ENCODE results near the gene MAN1A1.
"Not testable (repeated sequence)": the region's sequence is repeated elsewhere in the genome, so short reads cannot be mapped to it uniquely, and the experiment has no call there.

The MAN1A1 gene

DNA sequence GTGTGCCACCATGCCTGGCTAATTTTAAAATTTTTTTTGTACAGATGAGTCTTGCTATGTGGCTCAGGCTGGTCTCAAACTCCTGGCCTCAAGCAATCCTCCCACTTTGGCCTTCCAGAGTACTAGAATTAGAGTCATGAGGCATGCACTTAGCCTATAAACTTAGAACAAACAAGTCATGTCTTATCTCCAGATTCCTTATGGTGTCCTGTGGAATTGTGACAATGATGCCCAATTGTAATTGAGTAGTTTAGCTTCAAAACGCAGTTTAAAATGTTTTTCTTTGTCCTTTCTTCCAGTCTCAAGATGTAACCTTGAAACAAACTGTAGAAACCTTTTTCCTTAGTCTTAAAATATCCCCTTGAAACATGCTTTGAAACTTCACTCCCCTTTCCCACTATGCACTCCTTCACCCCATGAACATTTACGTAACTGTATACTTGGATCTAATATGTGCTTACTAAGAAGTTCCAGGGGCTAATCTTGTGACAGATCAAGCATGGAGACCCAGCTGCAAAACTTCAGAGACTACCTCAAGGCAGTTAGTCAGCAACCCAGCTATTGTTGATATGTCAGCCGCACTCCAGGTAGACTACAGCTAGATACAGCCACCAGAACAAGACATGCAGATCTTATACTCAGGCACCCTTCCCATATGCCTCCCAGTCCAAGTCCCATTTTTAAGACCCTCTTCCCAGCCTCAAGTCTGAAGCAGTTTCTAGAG is 46.2 kb downstream of the MAN1A1 start:
- DNase-seq (ENCODE audit: low read depth) = no peak

DNA sequence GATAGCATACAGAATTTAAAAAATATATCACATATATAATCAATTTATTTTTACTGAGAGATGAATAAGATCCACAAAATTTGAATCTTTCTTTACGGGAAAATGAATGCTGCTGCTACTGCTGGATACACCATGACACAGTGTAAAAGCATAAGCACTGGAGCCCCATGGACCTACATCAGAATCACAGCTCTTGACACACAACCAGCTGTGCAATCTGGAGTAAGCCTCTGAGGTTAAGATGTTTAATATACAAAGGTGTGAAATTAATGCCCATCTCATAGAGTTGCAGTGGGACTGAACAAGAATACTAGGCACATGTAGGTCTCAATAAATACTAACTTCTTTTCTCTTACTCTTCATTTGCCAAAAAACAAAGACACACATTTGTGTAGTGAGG is 48.1 kb downstream of the MAN1A1 start:
- DNase-seq (ENCODE audit: low read depth) = no peak

DNA sequence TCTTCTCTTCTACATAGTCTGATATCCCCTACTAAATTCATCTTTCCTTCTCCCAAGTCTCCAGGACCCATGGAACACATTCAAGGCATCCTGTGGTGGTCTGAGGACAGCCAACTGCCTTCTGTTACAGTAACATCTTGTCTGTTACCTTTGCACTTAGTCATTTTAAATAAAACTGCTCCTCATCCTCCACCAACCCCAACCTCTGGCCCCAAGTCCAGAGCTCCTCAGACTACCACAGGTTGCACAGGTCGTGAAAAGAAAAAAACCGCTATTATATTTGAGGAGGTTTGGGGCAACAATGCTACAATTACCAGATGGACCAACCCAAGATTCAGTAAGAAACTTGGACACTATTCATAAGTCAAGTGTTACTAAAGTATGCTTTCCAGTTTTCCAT is 49.9 kb downstream of the MAN1A1 start:
- no peak for DNase-seq (ENCODE audit: low read depth)

DNA sequence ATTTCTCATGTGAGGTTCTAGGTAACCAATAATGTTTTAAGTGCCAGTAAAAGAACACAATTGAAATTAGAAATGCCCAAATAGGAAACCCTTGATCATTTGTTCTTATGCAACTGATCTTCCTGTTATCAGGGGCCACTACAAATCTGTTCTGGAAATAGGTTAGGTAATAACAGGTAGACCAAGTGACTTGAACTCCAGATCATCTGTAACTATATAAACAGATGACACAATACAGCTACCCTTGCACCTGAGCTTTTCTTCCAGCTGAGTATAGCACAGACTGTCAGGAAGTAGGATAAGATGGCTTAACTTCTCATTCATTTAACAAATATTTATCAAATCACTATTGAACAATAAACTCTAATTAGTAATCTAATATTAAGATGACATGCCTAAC is 52.5 kb downstream of the MAN1A1 start:
- DNase-seq (ENCODE audit: low read depth) = no peak

DNA sequence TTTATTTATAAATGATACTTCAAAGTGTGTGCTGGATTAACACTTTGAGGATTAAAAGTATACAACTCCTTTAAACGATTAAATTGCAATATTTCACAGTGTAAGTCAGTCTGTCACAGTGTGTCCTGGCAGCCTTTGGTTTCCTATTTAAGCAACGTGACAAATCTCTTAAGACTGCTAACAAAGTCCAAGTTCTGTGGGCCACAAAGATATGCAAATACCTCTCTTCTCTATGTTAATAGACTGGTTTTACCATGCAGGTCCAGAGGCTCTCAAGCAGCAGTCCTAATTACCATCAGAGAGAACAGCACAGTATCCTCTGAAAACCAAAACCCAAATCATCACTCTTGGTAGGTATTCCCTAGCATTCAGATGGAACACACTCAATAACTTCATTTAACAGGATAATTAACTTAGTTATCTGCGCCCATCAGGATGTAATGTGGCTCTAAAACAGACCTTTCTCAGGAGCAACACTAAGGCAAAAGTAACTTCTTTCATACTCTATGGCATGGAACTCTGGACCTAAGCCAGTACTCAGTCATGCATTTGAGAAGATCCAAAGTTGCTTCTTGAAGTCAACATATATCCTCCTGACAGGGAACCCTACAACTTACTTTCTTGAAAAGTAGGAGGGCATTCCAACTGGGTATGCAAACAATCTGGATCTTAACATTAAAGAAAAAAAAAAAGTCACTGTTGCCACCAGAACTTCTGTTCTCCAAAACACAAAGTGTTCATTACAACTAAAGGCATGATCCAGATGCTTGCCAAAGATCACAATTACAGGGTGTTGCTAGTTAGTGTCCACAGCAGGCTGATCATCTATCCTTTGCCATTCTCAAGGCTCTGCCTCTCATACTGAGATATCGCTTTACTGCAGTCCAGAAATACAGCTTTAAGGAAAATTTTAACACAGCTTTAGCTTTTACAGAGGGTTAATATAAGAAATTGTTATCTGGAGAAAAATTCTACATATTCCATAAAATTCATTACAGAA is 53.2 kb downstream of the MAN1A1 start:
- DNase-seq (ENCODE audit: low read depth) = no peak

DNA sequence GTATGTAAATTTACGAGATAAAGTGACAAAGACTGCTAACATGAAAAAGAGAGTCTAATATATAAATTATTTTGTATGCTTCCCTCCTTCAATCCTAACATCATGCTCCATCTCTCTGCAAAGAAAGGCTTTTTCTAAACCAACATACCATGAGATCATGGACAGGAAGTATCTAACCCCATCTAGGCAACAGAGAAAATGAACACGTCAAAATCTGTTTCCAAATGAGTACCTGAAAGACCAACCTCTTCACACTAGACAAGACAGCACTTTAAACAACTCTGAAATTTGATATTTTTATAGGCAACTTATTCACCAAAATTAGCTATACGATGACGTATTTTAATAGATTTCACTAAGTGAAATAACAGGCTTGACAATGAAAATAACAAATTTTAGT is 54.6 kb downstream of the MAN1A1 start:
- DNase-seq (ENCODE audit: low read depth) = no peak

DNA sequence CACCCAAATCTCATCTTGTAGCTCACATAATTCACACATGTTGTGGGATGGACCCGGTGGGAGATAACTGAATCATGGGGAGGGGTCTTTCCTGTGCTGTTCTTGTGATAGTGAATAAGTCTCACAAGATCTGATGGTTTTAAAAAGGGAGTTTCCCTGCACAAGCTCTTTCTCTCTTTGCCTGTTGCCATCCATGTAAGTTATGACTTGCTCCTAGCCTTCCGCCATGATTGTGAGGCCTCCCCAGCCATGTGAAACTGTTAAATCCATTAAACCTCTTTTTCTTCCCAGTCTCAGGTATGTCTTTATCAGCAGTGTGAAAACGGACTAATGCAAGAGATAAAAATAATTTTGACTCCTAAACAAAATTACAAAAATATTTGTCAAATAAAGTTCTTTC is 58.5 kb downstream of the MAN1A1 start:
- DNase-seq (ENCODE audit: low read depth) = not testable (repeated sequence)

DNA sequence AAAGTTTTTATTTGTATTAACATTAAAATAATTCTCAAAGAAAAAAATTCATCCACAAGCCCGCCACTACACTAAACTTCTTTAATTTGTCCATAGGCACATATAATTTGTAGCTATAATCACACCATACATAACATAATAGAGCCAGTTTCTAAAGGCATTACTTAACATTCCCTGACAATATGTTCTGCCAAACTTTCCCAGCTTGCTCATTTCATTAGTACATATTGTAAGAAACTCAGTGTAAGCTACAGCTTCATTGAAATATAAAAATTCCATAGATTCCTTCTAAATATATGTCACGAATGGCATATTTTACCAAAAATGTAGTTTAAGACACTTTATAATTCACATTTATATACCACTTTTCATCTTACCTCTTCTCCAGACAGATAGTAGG is 59.3 kb downstream of the MAN1A1 start:
- DNase-seq (ENCODE audit: low read depth) = no peak

DNA sequence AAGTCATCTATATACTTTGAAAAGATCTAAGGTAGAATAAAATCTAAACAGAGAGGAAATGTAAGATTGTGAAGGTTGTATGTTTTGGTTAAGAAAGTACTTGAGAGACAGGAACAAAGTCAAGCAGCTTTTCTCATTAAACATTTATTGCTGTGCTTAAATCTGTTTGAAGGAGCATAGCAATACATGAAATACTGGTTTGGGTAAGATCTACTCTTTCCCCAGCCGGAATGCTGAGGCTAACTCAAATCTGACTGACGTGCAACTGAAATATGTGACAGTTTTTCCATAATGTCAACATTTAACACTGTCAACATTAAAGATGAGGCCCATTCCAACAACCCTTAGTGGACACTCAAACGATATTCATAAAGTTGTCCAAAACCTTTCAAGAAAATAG is 59.9 kb downstream of the MAN1A1 start:
- DNase-seq (ENCODE audit: low read depth) = no peak

DNA sequence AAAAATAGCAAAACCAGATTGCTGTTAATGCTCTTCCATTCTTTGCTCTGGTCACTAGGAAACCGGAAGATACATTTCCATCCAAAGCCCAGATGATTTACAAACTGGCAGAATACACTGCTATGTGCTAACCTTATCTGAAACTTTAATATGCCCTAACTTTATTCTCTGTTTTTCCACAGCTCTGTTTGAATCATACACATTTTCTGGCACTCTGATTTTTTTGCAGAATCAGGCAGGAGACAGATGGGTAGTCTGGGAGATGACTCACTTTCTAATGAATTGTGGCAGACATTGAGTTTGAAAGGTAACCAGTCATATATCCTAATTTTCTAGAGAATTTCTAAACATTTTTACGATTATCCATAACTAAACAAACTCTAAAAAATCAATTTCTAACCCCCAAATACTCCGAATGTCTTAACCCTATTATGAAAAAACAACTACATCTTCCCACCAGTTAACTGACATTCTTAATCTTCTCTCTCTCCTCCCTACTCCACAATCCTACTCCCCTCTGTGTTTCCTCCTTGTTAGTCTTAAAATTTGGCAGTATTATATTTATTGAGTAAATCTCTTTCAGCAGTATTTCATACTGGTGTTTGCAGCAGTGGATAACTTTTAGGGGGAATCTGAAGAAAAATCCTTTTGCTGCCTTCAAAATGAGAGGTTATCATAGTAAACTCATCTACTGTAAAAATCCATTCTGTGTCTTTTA is 63.5 kb downstream of the MAN1A1 start:
- DNase-seq (ENCODE audit: low read depth) = no peak

DNA sequence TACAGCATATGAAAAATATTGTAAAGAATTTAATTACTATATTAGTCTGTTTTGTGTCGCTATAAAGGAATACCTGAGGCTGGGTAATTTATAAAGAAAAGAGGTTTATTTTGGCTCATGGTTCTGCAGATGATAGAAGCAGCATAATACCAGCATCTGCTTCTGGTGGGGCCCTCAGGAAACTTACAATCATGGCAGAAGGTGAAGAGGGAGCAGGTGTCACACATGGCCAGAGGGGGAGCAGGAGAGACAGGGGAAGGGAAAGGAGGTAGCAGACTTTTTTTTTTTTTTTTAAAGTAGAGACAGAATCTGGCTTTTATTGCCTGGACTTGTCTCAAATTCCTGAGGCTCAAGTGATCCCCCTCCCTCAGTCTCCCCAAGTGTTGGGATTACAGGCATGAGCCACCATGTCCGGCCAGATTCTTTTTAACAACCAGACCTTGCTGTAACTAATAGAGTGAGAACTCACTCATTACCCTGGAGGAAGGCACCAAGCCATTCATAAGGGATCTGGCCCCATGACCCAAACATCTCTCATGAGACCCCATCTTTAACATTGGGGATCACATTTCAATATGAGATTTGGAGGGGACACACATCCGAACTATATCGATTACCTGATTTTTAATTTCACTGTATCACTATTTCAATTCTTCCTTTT is 64.6 kb downstream of the MAN1A1 start:
- DNase-seq (ENCODE audit: low read depth) = no peak

DNA sequence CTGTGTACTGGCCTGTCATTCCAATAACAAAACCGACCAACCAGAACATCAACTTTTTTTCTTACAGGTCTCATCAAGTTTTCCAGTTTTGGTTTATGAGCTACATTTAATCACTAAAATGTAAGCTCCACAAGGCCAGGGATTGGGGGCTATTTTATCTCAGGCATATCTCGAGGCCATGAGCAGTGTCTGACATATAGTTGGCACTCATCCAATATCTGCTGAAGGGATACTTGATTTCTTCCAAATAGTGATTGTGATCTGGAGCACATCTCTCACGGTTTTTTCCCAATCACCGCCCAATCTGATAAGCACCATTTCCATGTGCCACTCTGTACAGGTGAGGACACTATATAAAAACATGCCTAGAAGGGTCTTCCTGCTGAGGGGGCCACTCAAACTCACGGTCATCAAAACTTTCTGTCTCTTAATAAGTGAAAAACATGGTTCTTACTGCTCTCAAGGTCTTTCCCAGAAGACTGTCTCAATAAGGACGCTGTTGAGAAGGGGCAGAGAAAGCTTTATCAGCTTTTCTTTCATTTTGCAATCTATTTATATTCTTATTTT is 65.5 kb downstream of the MAN1A1 start:
- DNase-seq (ENCODE audit: low read depth) = no peak

DNA sequence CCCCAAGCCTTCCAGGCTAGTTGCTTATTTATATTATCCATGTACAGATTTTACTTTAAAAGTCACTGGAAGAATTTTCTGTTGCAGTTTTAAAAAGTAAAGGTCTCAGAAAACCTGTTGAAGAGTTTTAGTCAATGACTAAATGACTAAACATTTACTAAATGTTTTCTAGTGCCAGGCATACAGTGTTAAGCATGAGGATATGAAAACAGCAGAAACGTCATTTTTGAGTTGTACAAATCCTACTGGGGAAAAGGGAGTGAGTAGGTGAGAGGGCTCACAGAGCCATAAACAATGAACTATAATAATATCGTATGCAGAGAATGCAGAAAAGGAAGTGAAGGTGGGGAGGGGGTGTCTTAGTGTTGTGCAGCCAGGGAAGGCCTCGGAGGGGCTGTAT is 66.3 kb downstream of the MAN1A1 start:
- DNase-seq (ENCODE audit: low read depth) = no peak

DNA sequence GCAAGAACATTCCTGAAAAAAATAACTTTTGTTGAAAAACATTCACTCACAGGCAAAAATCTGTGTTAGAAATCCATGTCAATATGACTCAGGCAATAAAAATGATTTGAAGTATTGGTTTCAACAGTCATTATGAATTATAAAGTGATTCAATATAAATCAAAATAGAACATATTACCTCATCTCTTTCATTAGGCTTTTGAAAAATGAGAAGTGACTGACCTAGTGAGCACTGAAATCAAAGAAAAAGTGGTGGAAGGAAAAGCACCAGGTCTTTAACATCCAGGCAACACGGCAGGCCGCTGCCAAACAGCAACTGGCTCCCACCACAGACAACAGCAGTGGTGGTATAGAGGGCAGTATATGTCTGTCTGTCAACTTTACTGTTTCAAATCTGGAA is 68.9 kb downstream of the MAN1A1 start:
- DNase-seq (ENCODE audit: low read depth) = no peak

DNA sequence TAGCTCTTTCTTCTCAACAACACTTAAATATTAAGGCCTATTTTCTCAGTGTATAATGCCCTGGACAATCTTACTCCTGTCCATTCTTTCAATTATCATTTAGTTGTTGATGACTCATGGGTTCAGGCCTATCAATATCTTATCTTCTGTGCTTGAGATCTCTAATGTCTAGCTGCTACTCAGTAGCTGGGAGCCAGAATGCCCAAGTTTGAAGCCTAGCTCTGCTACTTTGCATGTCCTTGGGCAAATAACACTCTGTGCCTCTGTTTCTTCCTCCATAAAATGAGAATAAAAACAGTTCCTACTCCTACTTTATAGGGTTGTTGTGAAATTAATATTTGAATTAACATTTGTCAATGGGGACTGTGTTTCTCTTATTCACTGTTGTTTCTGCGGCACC is 69.5 kb downstream of the MAN1A1 start:
- DNase-seq (ENCODE audit: low read depth) = no peak

DNA sequence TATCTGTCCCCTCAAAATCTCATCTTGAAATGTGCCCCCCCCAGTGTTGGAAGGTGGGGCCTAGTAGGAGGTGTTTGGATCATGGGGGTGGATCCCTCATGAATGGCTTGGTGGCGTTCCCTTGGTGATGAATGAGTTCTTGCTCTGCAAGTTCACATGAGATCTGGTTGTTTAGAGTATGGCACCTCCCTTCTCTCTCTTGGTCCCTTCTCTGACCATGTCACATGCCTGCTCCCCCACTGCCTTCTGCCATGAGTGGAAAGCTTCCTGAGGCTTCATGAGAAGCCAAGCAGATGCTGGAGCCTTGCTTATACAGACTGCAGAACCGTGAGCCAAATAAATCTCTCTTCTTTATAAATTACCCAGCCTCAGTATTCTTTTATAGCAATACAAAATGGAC is 70.9 kb downstream of the MAN1A1 start:
- no peak for DNase-seq (ENCODE audit: low read depth)

DNA sequence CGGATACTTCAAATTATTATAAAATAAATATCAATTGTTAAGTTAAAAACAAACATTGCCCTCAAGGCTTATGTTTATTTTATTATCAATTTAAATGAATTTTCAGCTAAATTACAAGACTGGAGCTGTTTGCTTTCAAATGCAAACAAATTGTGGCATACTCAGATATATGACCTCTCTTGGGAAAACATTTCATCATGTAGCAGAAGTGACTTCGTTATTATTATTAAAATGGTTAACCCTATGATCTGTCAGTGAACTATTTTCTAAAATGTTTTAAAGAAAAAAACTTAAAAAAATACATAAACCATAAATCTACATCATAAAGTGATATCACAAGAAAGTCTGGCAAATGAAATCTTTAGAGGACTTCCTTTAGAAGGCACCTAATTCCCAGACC is 72.5 kb downstream of the MAN1A1 start:
- no peak for DNase-seq (ENCODE audit: low read depth)

DNA sequence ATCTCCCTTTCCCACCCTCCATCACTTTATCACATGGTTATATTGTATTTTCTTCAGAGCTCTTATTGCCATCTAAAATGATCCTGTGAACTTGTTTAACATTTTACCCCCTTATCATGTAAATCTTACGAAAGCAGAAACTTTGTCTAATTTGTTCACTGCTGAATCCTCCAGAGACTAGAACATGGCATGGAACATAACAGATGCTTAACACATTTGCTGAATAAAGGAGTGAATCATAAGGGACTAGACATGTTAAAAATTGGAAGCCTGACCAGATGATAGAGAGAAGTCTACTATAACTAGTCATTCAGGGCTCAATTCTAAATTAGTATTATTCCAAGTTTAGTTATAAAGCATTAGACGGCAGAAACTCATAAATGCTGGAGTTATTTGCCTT is 73.3 kb downstream of the MAN1A1 start:
- DNase-seq (ENCODE audit: low read depth) = no peak

DNA sequence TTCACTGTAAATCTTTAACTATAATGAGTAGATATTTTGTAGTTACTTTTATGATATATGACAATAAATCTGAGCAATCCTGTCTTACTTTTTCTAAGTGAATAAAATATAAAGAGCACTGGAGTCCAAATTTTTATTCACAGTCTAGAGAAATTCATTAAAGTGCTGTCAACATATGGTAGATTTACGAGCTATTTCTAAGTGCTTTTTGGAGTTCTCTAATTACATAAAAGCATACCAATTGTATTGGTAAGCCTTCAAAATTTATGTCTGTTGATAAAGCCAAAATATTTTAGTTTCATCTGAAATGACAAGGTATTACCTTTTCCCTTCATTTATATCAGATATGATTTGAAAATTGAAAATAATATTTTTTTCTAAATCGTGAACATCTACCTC is 75.4 kb downstream of the MAN1A1 start:
- no peak for DNase-seq (ENCODE audit: low read depth)

DNA sequence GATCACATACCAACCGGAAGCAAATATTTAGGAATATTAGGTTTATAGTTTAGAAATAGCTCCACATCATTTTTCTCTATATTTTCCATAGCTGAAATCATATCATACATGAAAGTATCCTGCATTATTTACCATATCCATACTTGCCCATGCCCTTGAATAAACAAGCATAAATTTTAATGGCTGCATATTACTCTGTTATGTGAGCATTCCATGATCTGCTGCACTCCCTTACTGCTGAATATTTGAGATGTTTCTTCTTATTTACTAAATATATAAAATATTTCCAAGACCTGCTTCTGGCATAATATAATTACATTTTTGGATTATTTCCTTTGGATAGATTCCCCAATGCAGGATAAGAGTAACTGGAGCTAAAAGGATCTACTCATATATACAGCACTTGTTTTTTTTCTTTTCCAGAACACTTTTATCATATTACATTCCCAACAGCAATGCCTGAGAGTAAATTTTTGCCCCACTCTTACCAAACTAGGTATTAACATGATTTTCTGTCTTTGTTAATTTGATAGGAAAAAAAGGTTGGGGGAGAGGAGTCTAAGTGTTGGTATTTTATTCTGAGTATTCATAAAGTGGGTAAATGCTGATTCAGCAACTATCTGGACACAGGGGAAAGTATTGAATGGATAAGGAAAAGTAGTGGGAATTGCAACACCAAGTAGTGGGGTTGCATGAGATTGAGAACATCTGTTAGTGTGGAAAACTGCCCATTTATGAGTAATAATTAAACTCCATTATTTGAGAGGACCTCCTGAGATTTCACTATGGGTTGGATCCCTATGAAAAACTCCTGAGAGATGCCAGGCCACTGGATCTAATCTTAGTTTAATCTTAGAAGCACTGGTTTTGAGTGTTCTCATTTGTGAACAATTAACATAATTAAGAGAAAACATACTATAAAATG is 76.0 kb downstream of the MAN1A1 start:
- DNase-seq (ENCODE audit: low read depth) = peak; percentile 88

DNA sequence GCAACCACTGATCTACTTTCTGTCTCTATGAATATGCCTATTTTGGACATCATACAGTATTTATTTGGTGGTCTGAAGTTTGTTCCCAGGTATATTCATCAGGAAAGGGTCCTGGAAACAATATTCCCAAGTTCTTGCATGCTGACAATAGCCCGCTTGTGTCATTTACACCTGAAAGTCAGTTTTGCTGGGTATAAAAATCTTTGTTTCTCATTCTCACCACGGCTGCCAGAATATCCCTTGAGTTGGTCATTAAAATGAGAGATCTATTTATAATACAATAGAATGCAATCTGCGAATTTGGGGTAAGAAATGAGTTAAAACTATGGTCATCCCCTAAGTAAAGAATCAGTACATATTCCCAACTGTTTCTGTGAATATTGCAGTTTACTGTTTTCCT is 79.0 kb downstream of the MAN1A1 start:
- no peak for DNase-seq (ENCODE audit: low read depth)

All from fibroblast of the conjunctiva (primary cell).